Choroid plexus epithelial cell (primary cell): Measurements from ENCODE around the gene CPZ.
A peak's percentile ranks its signal among the peaks of the same experiment; 100 is the strongest.

Source experiments
- DNase-seq: peaks from one replicate; pipeline ENCODE4 v3.0.0-alpha.2; 2010; ENCODE audit warnings: low read depth
- H3K4me3 ChIP-seq: 2 replicates; pipeline ENCODE4 v1.5.1; 2011; ENCODE audit warnings: low read depth, mild to moderate bottlenecking, control low read depth, low read length, moderate library complexity
- TF ChIP-seq, protein P1 (sequence below): conservative IDR thresholded peaks from 2 replicates; pipeline ENCODE4 v1.5.1; 2011; ENCODE audit warnings: low read depth, mild to moderate bottlenecking, control low read depth, inconsistent platforms, low read length, moderate library complexity

Gene CPZ

DNA sequence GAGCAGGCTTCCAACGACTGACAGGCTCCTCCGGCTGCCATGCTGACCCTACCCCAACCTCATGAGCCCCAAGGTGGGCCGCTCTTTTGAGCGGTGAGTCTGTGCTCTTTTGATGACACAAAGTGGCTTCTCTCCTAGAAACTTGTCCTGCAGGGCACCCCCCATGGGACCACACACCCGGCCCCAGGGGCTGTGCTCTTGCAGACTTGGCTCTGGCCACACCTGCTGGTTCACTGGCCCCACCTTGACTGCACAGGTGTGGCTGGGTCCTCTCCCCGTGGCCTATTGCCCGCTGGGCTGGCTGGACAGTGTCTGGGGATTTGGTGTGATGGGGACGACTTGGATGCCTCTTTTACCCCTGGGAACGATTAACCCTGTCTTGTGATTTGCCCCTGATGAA is 1.5 kb upstream of the CPZ start:
- H3K4me3 ChIP-seq: no peak overlapping the region
- no peak for DNase-seq

GRCh38 chr4:8591626-8592365 is 769 bp upstream of the CPZ start:
- TF ChIP-seq, protein P1, sequence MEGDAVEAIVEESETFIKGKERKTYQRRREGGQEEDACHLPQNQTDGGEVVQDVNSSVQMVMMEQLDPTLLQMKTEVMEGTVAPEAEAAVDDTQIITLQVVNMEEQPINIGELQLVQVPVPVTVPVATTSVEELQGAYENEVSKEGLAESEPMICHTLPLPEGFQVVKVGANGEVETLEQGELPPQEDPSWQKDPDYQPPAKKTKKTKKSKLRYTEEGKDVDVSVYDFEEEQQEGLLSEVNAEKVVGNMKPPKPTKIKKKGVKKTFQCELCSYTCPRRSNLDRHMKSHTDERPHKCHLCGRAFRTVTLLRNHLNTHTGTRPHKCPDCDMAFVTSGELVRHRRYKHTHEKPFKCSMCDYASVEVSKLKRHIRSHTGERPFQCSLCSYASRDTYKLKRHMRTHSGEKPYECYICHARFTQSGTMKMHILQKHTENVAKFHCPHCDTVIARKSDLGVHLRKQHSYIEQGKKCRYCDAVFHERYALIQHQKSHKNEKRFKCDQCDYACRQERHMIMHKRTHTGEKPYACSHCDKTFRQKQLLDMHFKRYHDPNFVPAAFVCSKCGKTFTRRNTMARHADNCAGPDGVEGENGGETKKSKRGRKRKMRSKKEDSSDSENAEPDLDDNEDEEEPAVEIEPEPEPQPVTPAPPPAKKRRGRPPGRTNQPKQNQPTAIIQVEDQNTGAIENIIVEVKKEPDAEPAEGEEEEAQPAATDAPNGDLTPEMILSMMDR: no peak
- DNase-seq: no peak
- no peak overlapping the region for H3K4me3 ChIP-seq

More for the DNA sequence above, 1.5 kb upstream of the CPZ start:
- TF ChIP-seq, protein P1: no peak

GRCh38 chr4:8593264-8594096 is 915 bp downstream of the CPZ start:
- TF ChIP-seq, protein P1: no peak
- no peak for DNase-seq
- peak overlapping the region; percentile 70 for H3K4me3 ChIP-seq

DNA sequence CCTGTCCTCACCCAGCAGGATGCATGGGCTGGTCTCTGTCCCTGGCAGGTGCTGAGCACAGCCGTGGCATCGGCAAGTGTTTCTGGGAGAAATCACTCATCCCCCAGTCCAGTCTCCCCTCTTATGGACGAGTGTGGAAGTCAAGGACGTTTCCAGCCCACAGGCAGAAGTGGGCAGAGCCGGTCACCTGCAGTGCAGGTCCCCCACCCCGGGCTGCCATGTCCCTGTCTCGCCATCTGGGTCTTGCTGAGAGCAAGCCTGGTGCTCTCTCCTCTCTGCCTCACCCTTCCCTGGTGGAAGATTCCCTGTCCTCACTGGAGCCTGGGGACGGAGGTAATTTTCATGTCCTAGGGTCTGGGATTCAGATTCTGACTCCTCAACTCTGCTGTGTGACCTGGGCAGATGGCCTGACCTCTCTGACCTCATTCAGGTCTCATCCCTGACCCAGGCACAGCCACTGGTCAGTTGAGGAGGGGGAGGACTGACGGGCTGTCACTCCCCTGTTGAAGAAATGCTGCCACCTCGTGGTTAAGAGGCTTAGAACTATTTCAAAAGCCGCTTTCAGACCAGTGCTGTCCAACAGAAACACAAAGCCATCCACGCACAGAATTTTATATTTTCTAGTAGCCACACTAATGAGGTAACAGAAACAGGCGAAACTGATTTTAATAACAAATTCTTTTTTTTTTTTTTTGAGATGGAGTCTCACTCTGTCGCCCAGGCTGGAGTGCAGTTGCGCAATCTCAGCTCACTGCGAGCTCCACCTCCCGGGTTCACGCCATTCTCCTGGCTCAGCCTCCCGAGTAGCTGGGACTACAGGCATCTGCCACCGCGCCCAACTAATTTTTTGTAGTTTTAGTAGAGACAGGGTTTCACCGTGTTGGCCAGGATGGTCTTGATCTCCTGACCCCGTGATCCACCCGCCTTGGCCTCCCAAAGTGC is 1.8 kb downstream of the CPZ start:
- peak overlapping the region; percentile 70 for H3K4me3 ChIP-seq
- peak; percentile 91 for DNase-seq
- TF ChIP-seq, protein P1: peak; percentile 87

DNA sequence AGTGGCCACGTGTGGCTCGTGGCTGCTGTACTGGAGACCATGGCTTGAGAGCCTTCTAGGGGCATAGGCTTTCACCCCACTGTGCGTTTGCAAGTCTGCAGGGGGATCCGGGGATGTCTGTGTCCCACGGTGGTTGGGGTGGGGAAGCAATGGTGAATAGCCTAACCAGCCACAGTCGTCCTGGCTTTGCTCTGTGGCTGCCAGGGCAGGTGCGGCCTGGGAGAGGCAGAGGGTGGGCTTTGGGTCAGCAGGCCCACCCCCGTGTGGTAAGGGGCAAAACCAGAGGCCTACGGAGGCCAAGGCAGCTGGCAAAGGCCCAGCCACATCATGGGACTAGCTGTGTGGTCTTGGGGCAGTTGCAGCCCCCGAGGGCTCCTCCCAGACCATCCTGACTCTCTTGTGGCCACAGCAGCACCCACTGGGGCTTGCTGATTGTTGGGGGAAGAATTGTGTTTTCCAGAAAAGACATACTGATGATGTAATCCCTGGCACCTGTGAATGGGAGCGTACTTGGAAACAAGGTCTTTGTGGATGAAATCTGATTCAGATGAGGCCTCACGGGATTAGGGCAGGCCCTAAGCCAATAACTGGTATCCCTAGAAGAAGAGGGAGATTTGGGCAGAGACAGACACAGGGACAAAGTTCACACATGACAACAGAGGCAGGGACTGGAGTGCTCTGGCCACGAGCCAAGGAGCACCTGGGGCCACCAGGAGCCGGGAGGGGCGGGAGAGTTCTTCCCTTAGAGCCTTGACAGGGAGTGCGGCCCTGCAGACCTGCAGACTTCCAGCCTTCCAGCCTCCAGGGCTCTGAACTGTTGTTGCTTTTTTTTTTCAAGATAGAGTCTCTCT is 2.9 kb downstream of the CPZ start:
- TF ChIP-seq, protein P1: no peak

DNA sequence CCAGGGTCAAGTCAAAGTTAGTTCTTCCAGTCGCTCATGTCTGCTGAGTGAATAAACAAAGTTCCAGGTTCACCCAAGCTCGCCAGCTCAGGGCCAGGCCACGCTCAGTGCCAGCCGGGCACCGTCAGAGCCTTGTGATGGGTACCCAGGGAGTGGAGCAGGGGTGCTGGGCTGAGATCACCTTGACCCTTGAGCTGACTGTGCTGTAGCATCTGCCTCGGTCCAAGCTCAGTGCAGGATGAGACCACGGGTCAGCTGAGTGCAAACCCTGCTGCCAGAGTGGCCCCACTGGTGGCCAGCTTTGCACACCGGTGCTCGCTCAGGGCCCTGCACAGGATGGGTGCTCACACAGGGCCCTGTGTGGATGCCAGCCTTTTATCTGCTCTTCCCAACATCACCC is 4.3 kb downstream of the CPZ start:
- no peak for DNase-seq
- TF ChIP-seq, protein P1: no peak
- H3K4me3 ChIP-seq: no peak overlapping the region

More for the DNA sequence above, 2.9 kb downstream of the CPZ start:
- DNase-seq: peak; percentile 28
- no peak overlapping the region for H3K4me3 ChIP-seq
